Hematopoietic multipotent progenitor cell (in vitro differentiated cells): ENCODE results near the gene TIMM13. TPM values are rescaled to one million over a fixed set of nuclear protein-coding genes. Genes with fewer than 3 reads are reported as not detected.
"Not testable (repeated sequence)": the region's sequence is repeated elsewhere in the genome, so short reads cannot be mapped to it uniquely, and the experiment has no call there.

Source experiments
- DNase-seq, 3 donors: peaks; one replicate each; pipeline ENCODE4 v3.0.0-alpha.2; 2011 to 2015; ENCODE audit warnings: low read depth in 2 of 3, low spot score in 2 of 3
- total RNA-seq: library from RNA; depleted of rRNA; stranded (reverse); fragments of >200 nt; gene quantifications from one replicate; pipeline ENCODE4 v1.2.3, GENCODE V29; 2012

The TIMM13 gene
- total RNA-seq, 1 donor: 76.7 TPM

GRCh38 chr19:2416321-2417097 lies 10.9 kb downstream of the TIMM13 start:
- no peak for DNase-seq

GRCh38 chr19:2415973-2416319 lies 11.4 kb downstream of the TIMM13 start:
- DNase-seq: no peak

- no peak for DNase-seq
Observed at GRCh38 chr19:2415281-2415972, 12.0 kb downstream of the TIMM13 start.

GRCh38 chr19:2413629-2414028 lies 13.8 kb downstream of the TIMM13 start:
- no peak for DNase-seq

GRCh38 chr19:2413159-2413558 lies 14.2 kb downstream of the TIMM13 start:
- no peak for DNase-seq

- DNase-seq: peak in 1 of 3 donors; percentile 21
Observed at GRCh38 chr19:2412449-2412848, 14.9 kb downstream of the TIMM13 start.

- no peak for DNase-seq
Observed at GRCh38 chr19:2411709-2412108, 15.7 kb downstream of the TIMM13 start.

GRCh38 chr19:2410023-2410422 lies 17.4 kb downstream of the TIMM13 start:
- no peak for DNase-seq

- no peak for DNase-seq
Observed at GRCh38 chr19:2409352-2409912, 18.0 kb downstream of the TIMM13 start.

GRCh38 chr19:2408247-2408646 lies 19.1 kb downstream of the TIMM13 start:
- no peak for DNase-seq

GRCh38 chr19:2399582-2399981 lies 27.8 kb downstream of the TIMM13 start:
- DNase-seq: no peak

- no peak for DNase-seq
Observed at GRCh38 chr19:2398735-2399305, 28.6 kb downstream of the TIMM13 start.

GRCh38 chr19:2397173-2397572 lies 30.2 kb downstream of the TIMM13 start:
- not testable (repeated sequence) for DNase-seq

- not testable (repeated sequence) for DNase-seq
Observed at GRCh38 chr19:2395293-2395829, 32.0 kb downstream of the TIMM13 start.

GRCh38 chr19:2394442-2395292 lies 32.7 kb downstream of the TIMM13 start:
- peak in 2 of 3 donors; percentile 42 to 53 for DNase-seq

- peak in 1 of 3 donors; percentile 38 for DNase-seq
Observed at GRCh38 chr19:2394054-2394441, 33.3 kb downstream of the TIMM13 start.

GRCh38 chr19:2392899-2393298 lies 34.5 kb downstream of the TIMM13 start:
- not testable (repeated sequence) for DNase-seq

- no peak for DNase-seq
Observed at GRCh38 chr19:2392366-2392765, 35.0 kb downstream of the TIMM13 start.

- peak; percentile 28 to 78 (median 65) for DNase-seq
Observed at GRCh38 chr19:2391118-2391725, 36.2 kb downstream of the TIMM13 start.

GRCh38 chr19:2389594-2389993 lies 37.8 kb downstream of the TIMM13 start:
- no peak for DNase-seq
